HepG2 (cell line): ENCODE measurements around the gene ARHGAP32. TPM values are rescaled to one million over a fixed set of nuclear protein-coding genes. Genes with fewer than 3 reads are reported as not detected.

Source experiments
- ATAC-seq: fragments of 200-7000 bp; cut with Tn5 transposase; 3 replicates; pipeline ENCODE4 v1.9.1; 2020; ENCODE audit warnings: mild to moderate bottlenecking, moderate library complexity
- BruUV-seq: library from RNA; stranded (reverse); fragments of 400-500 nt; replicated peaks from 2 replicates; lab custom pipeline; 2021; lab: Mats Ljungman, UMichigan
- CTCF ChIA-PET: fragments of 300-600 bp; formaldehyde crosslinking; extraction: SDS; loops from one replicate; lab custom pipeline; 2021; ENCODE audit warnings: low total read pairs, inconsistent platforms, low intra/inter-chr PET ratio; lab: Yijun Ruan, JAX
- POLR2A ChIA-PET: fragments of 350-600 bp; sonication (Branson Sonifier 250); formaldehyde crosslinking; loops from one replicate; lab custom pipeline; 2020; ENCODE audit warnings: antibody characterized with exemption, inconsistent platforms; lab: Yijun Ruan, JAX
- DNase-seq: peaks from one replicate; pipeline ENCODE4 v3.0.0-alpha.2; 2015; ENCODE audit warnings: low spot score
- FAIRE-seq: peaks from 3 replicates; lab custom pipeline; 2011; peaks lifted over from hg19 to GRCh38; lab: Jason Lieb, UNC
- H2AFZ ChIP-seq: one replicate; pipeline ENCODE4 v1.6.1; 2011; ENCODE audit warnings: low read length, inconsistent platforms
- H3K27ac ChIP-seq: fragments of 300-600 bp; 3 replicates; pipeline ENCODE4 v1.8.0; 2011; ENCODE audit warnings: mixed run types, mild to moderate bottlenecking, mixed read lengths, low read length, inconsistent platforms; ENCODE audit not compliant: insufficient read depth; ENCODE audit errors: extremely low read length
- H3K27me3 ChIP-seq, 2 experiments: fragments of 200-600 bp in 1 of 2; 2 replicates in 1 of 2; 3 replicates in 1 of 2; pipeline versions ENCODE4 v1.6.0 to v1.8.0; 2011; ENCODE audit warnings: low read length in 2 of 2, mild to moderate bottlenecking in 2 of 2, moderate library complexity in 2 of 2, inconsistent platforms in 1 of 2; ENCODE audit not compliant: insufficient read depth in 2 of 2, control insufficient read depth in 1 of 2
- H3K36me3 ChIP-seq, 2 experiments: fragments of 200-600 bp in 1 of 2; replicated peaks in 1 of 2; 2 replicates in 1 of 2; 3 replicates in 1 of 2; pipeline versions ENCODE4 v1.5.1 to v1.8.0; 2011; ENCODE audit warnings: low read length in 2 of 2, inconsistent platforms in 1 of 2; ENCODE audit not compliant: insufficient read depth in 2 of 2, control insufficient read depth in 1 of 2
- H3K4me1 ChIP-seq: 2 replicates; pipeline ENCODE4 v1.5.1; 2012; ENCODE audit warnings: low read length, inconsistent platforms; ENCODE audit not compliant: insufficient read depth
- H3K4me2 ChIP-seq: 2 replicates; pipeline ENCODE4 v1.6.0; 2011; ENCODE audit warnings: low read depth, low read length, inconsistent platforms
- H3K4me3 ChIP-seq, 3 experiments: fragments of 200-600 bp in 1 of 3; sonication (generic), shearing (Covaris generic) in 1 of 3; replicated peaks in 1 of 3; 2 replicates each; pipeline ENCODE4 v1.5.1; 2011 to 2016; ENCODE audit warnings: low read length in 3 of 3, inconsistent platforms in 2 of 3, low read depth in 2 of 3, mild to moderate bottlenecking in 2 of 3, control low read depth in 1 of 3, mixed read lengths in 1 of 3; ENCODE audit not compliant: insufficient read depth in 1 of 3
- H3K79me2 ChIP-seq: one replicate; pipeline ENCODE4 v1.6.1; 2011; ENCODE audit warnings: low read length, inconsistent platforms; ENCODE audit not compliant: insufficient read depth
- H3K9ac ChIP-seq: 2 replicates; pipeline ENCODE4 v1.6.0; 2011; ENCODE audit warnings: mild to moderate bottlenecking, low read depth, low read length, inconsistent platforms; ENCODE audit not compliant: insufficient read depth
- H3K9me3 ChIP-seq: 2 replicates; pipeline ENCODE4 v1.5.1; 2012; ENCODE audit warnings: mild to moderate bottlenecking, low read length
- H4K20me1 ChIP-seq: 2 replicates; pipeline ENCODE4 v1.6.0; 2011; ENCODE audit warnings: inconsistent platforms, mild to moderate bottlenecking, low read length, moderate library complexity; ENCODE audit not compliant: insufficient read depth
- ATRX ChIP-seq: sonication (generic); formaldehyde crosslinking; IDR thresholded peaks from 2 replicates; pipeline ENCODE4 v1.4.0; 2020; ENCODE audit warnings: missing genetic modification reagents, borderline replicate concordance
- BCL6 ChIP-seq: IDR thresholded peaks from 2 replicates; pipeline ENCODE4 v1.6.1; 2016; ENCODE audit warnings: missing genetic modification reagents, missing compliant biosample characterization
- NRL ChIP-seq: sonication (generic); formaldehyde crosslinking; IDR thresholded peaks from 2 replicates; pipeline ENCODE4 v1.5.0; 2020; ENCODE audit warnings: missing genetic modification reagents, mild to moderate bottlenecking, moderate library complexity, borderline replicate concordance
- TCF7L2 ChIP-seq: IDR thresholded peaks from 2 replicates; pipeline ENCODE4 v1.6.1; 2011; ENCODE audit warnings: mild to moderate bottlenecking, low read depth, low read length, moderate library complexity
- U2AF2 ChIP-seq: fragments of 200-400 bp; formaldehyde crosslinking; IDR thresholded peaks from 2 replicates; pipeline ENCODE4 v1.6.1; 2017; ENCODE audit warnings: low read depth, mild to moderate bottlenecking, low read length
- YEATS4 ChIP-seq: sonication (generic); formaldehyde crosslinking; IDR thresholded peaks from 2 replicates; pipeline ENCODE4 v1.4.0; 2020; ENCODE audit warnings: missing genetic modification reagents, borderline replicate concordance
- ZGPAT ChIP-seq: IDR thresholded peaks from 2 replicates; pipeline ENCODE4 v1.6.1; 2016; ENCODE audit warnings: mild to moderate bottlenecking
- ZNF574 ChIP-seq: sonication (generic); formaldehyde crosslinking; IDR thresholded peaks from 2 replicates; pipeline ENCODE4 v1.4.0; 2020; ENCODE audit warnings: missing genetic modification reagents
- ZNF839 ChIP-seq: sonication (generic); formaldehyde crosslinking; IDR thresholded peaks from 2 replicates; pipeline ENCODE4 v1.4.0; 2020; ENCODE audit warnings: missing genetic modification reagents, mild to moderate bottlenecking, borderline replicate concordance
- in situ Hi-C: cut with HindIII; loops from 2 replicates; pipeline ENCODE4 v1.10.0; 2017; ENCODE audit warnings: low pct_unique_long_range_greater_than_20kb; ENCODE audit not compliant: extremely low pct_ligation_motif_present
- intact Hi-C: fragments of 100-400 bp; cut with micrococcal nuclease; formaldehyde crosslinking; loops from one replicate; pipeline ENCODE4 v1.10.0; 2022; ENCODE audit not compliant: unreplicated experiment
- polyA plus RNA-seq, 8 experiments: library from polyadenylated mRNA; depleted of rRNA in 3 of 8; stranded (reverse) in 7 of 8; unstranded in 1 of 8; fragments of >200 nt; fragmentation: Illumina TruSeq in 4 of 8; extraction: Trizol in 4 of 8; gene quantifications; 2 replicates each; pipeline versions ENCODE4 v1.2.1 to v1.2.3, GENCODE V29; 2011 to 2016; ENCODE audit warnings: low read depth in 4 of 8, missing spikeins in 1 of 8, mixed read lengths in 1 of 8; ENCODE audit not compliant: insufficient read depth in 1 of 8
- total RNA-seq, 5 experiments: library from RNA; depleted of rRNA; stranded (reverse); fragments of >200 nt; fragmentation: Illumina TruSeq; extraction: Trizol; gene quantifications; 2 replicates each; pipeline ENCODE4 v1.2.3, GENCODE V29; 2016; ENCODE audit warnings: low read depth in 1 of 5
- TF ChIP-seq, protein P1 (sequence below): sonication (generic); formaldehyde crosslinking; IDR thresholded peaks from 2 replicates; pipeline ENCODE4 v1.4.0; 2020; ENCODE audit warnings: missing genetic modification reagents, borderline replicate concordance
- TF ChIP-seq, protein P2 (sequence below): sonication (generic); formaldehyde crosslinking; IDR thresholded peaks from 2 replicates; pipeline ENCODE4 v1.4.0; 2020; ENCODE audit warnings: missing genetic modification reagents

ARHGAP32 gene
- total and polyA plus RNA-seq, 2 of the 13 experiments (the other 11 are each of a cell fraction or from before 2014, with no cell fraction given) = 6.3 to 8.2 TPM

DNA sequence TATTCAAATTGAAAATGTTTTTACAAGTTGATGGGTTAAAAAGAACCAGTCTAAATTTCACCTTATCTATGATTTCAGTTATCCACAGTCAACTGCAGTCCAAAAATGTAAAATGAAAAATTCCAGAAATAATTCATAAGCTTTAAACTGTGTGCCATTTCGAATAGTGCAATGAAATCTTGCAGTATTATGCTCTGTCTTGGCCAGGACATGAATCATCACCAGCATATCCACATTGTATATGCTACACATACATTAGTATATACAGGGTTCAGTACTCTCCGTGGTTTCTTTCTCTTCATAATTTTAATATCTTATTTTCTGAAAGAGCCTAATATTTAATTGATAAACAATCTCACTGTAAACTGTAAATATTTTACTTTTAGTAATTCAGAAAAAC is 45.9 kb downstream of the ARHGAP32 start (continued):
- TF ChIP-seq NRL (CRISPR knock-in tag) = no peak
- TF ChIP-seq, all 625 proteins: peak for 0

GRCh38 chr11:129145276-129145675 is 46.8 kb downstream of the ARHGAP32 start:
- H3K79me2 ChIP-seq = peaks cover 9% of the 10 kb centered on the region
- BruUV-seq = no TSS peak
- TF ChIP-seq ZNF574 (CRISPR knock-in tag) (no peak), ATRX (CRISPR knock-in tag) (no peak), ZGPAT (CRISPR knock-in tag) (no peak), TCF7L2 (no peak), YEATS4 (no peak), BCL6 (CRISPR knock-in tag) (no peak), U2AF2 (no peak), ZNF839 (no peak)
- TF ChIP-seq, protein P1, sequence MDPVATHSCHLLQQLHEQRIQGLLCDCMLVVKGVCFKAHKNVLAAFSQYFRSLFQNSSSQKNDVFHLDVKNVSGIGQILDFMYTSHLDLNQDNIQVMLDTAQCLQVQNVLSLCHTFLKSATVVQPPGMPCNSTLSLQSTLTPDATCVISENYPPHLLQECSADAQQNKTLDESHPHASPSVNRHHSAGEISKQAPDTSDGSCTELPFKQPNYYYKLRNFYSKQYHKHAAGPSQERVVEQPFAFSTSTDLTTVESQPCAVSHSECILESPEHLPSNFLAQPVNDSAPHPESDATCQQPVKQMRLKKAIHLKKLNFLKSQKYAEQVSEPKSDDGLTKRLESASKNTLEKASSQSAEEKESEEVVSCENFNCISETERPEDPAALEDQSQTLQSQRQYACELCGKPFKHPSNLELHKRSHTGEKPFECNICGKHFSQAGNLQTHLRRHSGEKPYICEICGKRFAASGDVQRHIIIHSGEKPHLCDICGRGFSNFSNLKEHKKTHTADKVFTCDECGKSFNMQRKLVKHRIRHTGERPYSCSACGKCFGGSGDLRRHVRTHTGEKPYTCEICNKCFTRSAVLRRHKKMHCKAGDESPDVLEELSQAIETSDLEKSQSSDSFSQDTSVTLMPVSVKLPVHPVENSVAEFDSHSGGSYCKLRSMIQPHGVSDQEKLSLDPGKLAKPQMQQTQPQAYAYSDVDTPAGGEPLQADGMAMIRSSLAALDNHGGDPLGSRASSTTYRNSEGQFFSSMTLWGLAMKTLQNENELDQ (CRISPR knock-in tag) = no peak
- TF ChIP-seq, protein P2, sequence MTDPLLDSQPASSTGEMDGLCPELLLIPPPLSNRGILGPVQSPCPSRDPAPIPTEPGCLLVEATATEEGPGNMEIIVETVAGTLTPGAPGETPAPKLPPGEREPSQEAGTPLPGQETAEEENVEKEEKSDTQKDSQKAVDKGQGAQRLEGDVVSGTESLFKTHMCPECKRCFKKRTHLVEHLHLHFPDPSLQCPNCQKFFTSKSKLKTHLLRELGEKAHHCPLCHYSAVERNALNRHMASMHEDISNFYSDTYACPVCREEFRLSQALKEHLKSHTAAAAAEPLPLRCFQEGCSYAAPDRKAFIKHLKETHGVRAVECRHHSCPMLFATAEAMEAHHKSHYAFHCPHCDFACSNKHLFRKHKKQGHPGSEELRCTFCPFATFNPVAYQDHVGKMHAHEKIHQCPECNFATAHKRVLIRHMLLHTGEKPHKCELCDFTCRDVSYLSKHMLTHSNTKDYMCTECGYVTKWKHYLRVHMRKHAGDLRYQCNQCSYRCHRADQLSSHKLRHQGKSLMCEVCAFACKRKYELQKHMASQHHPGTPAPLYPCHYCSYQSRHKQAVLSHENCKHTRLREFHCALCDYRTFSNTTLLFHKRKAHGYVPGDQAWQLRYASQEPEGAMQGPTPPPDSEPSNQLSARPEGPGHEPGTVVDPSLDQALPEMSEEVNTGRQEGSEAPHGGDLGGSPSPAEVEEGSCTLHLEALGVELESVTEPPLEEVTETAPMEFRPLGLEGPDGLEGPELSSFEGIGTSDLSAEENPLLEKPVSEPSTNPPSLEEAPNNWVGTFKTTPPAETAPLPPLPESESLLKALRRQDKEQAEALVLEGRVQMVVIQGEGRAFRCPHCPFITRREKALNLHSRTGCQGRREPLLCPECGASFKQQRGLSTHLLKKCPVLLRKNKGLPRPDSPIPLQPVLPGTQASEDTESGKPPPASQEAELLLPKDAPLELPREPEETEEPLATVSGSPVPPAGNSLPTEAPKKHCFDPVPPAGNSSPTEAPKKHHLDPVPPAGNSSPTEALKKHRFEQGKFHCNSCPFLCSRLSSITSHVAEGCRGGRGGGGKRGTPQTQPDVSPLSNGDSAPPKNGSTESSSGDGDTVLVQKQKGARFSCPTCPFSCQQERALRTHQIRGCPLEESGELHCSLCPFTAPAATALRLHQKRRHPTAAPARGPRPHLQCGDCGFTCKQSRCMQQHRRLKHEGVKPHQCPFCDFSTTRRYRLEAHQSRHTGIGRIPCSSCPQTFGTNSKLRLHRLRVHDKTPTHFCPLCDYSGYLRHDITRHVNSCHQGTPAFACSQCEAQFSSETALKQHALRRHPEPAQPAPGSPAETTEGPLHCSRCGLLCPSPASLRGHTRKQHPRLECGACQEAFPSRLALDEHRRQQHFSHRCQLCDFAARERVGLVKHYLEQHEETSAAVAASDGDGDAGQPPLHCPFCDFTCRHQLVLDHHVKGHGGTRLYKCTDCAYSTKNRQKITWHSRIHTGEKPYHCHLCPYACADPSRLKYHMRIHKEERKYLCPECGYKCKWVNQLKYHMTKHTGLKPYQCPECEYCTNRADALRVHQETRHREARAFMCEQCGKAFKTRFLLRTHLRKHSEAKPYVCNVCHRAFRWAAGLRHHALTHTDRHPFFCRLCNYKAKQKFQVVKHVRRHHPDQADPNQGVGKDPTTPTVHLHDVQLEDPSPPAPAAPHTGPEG = no peak

More at GRCh38 chr11:129145276-129145675, 46.8 kb downstream of the ARHGAP32 start:
- peaks cover 37% of the 10 kb centered on the region for H3K4me1 ChIP-seq
- DNase-seq = no peak
- CTCF ChIA-PET = no interaction called here
- H3K4me2 ChIP-seq = no peak overlapping the region
- no peaks in the 10 kb centered on the region for H3K36me3 ChIP-seq
- no peaks in the 10 kb centered on the region for H3K9me3 ChIP-seq
- no peak for FAIRE-seq
- no peak for ATAC-seq
- no peak overlapping the region for H2AFZ ChIP-seq
- H3K27me3 ChIP-seq = no peaks in the 10 kb centered on the region
- intact Hi-C loops (no loop called here), in situ Hi-C loops (no loop called here)
- POLR2A ChIA-PET = no interaction called here
- H3K27ac ChIP-seq = no peak overlapping the region
- no peaks in the 10 kb centered on the region for H4K20me1 ChIP-seq
- no peak overlapping the region for H3K9ac ChIP-seq
- H3K4me3 ChIP-seq = no peak overlapping the region
